GM21360 (cell line): Measurements from ENCODE around the gene NLGN1.

ENCODE experiments used
- ATAC-seq: cut with Tn5 transposase; IDR thresholded peaks from one replicate; pipeline ENCODE4 v1.9.1; 2021; ENCODE audit warnings: mild to moderate bottlenecking, moderate library complexity; ENCODE audit not compliant: unreplicated experiment

NLGN1 gene

DNA sequence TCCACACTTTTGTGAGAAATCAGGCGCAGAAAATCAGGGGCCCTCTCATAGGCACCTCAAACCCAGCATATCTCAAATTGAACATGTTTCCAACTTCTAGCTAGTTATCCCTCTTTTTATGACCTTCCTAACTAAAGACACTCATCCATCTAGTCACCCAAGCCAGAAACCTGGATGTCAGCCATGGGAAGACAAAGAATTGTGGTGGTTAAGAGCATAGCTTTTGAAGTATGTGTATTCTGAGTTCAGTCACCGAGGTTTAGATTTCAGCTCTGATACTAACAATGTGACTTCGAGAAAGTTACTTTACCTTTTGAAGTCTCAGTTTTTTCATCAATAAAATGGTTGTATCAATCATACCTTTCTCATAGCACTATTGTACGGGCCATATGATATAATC lies 495.5 kb downstream of the NLGN1 start:
- ATAC-seq: no peak

DNA sequence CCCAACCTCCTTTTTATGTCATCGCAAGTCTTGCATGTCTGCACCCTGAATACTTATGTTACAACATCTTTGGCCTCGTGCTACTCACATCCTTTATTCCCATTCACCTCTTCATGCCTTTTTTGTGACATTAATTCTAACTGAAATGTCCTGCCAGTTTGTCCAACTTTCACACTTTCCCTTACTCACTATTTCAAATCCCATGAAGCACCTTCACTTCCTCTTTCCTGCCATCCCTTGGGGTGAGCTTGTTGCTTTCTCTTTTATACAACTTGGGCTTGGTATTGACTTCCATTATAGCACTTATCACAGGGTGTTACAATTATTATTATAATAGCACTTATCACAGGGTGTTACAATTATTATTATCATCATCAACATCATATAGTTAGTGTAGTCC lies 496.3 kb downstream of the NLGN1 start:
- ATAC-seq: no peak

DNA sequence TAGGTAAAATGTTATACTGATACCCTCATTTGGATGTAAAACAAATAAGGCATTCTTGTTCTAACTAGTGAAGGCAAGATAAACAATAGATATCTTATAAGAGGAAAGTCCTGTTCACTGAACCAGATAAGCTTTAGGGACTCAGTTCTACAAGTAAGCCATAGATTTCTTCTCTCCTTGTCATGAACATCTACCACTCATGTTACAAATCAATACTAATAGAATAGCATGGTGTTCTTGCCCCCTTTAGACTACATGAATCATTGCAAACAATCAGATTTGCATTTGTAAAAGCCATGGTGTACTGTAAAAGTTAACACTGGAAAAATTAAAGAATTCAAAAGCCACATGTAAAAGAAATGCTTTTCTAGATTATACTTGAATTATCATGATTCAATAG lies 500.1 kb downstream of the NLGN1 start:
- ATAC-seq: no peak

- ATAC-seq: no peak
Measured at GRCh38 chr3:173901649-173902048, 504.1 kb downstream of the NLGN1 start.

- no peak for ATAC-seq
Measured at GRCh38 chr3:173902401-173902800, 504.9 kb downstream of the NLGN1 start.

DNA sequence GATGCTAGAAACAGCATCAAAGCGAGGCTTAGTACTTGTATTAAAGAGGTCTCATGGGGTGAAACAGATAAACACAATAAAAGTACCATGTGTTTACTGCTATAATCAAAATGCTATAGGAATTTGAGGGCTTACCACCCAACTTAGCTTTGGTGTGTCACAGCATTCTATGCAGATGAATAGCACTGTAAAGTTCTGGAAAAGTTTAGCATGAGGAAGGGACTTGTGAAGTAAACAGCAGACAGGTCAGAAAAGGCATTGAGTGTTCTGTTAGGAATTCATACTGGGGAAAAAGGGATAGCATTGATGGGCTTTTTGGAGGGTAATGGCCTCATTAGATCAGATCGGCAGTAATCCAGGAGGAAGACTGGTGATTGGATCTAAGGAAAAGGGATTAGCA lies 505.3 kb downstream of the NLGN1 start:
- no peak for ATAC-seq

DNA sequence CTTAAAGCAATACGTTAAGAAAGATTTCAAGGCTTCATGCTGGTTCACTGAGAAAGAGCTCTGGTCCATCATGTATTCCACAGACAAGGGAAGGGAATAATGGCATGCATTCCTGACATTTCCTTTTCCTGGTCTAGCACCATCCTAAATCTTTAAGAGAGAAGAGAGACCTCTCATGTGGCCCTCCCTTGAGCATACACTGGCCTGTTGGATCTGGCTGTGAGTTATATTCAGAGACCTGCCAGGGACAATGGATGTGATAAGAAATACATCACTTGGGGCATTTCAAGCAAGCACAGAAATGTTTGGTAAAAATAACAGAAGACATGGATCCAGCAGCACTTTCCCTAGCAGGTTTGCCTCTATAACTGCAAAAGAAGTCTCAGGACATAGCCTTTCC lies 507.8 kb downstream of the NLGN1 start:
- no peak for ATAC-seq

DNA sequence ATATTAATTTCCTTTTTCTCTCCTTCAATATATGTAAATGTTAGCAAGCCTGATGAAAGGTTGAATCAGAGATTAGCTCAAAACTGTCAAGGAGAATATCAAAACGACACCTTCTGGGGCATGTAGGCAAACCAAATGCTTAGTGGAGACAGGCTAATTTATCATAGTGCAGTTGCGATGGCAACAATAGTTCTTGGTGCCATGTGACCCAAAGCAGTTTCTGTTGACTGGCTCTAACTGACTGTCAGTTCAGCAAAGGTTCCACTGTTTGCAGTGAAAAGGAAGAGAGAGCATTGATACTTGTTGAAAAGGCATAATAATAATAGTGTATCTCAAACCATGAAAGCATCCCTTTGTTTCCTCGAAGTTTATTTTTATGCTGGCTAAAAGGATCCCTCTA lies 513.9 kb downstream of the NLGN1 start:
- no peak for ATAC-seq

GRCh38 chr3:173912126-173912525 lies 514.6 kb downstream of the NLGN1 start:
- ATAC-seq: no peak

DNA sequence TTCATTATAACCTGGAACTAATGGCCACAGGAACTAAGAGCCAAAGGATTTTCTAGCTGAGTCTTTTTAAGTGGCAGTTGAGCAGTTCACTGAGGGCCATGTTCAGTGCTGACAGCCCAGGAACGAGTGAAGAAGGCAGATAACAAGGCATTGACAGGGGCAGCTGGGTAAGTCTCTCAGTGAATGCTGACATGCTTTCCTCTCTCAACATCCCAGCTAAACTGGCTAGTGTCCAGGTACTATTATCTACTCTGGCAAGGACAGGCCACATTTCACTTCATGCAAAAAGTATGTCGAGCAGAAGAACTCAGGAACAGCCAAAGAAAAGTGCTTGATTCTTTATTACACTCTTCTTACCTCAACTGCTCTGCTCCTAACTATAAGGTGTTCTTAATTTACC lies 515.9 kb downstream of the NLGN1 start:
- ATAC-seq: no peak

DNA sequence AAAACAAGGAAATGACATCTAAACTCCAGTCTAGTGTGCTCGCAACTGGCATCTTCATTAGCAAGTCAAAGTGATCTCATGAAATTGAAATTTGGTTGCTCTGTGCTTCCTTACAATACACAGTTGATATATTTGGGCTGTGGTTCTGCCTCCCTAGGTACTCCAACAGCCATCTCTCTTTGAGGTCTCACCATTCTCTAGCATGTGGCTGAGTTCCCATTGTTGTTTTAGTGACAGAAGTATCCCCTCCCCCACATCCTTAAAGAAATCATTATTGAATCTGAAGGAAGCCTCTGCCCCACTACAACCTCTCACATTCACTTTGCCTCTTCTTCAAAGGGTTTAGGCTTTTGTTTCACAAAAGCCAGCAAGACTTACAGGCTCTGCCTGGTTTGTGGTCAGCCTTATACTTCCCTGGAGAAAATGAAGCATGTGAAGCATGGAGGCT lies 516.5 kb downstream of the NLGN1 start:
- no peak for ATAC-seq

- ATAC-seq: no peak
Measured at GRCh38 chr3:173916799-173917198, 519.3 kb downstream of the NLGN1 start.

DNA sequence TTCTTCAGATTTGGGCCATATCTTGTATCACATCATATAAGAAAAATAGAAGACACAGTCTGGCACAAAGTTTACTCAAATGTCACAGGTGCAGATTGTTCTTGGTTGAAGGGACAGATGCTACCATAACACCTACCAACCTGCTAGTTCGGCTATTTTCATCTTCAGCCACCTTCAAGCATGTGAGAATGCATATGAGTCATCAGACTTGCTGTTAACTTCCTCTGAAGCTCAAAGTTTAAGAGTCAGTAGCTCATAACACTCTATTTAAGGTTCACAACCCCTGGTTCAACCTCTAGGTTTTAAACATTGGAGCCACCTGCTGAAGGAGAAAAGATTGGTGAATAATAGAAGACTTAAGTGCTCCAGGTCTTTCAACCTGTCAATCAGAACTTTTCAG lies 522.8 kb downstream of the NLGN1 start:
- ATAC-seq: peak; percentile 84

GRCh38 chr3:173921732-173922131 lies 524.2 kb downstream of the NLGN1 start:
- ATAC-seq: no peak

GRCh38 chr3:173923204-173923603 lies 525.7 kb downstream of the NLGN1 start:
- ATAC-seq: no peak

DNA sequence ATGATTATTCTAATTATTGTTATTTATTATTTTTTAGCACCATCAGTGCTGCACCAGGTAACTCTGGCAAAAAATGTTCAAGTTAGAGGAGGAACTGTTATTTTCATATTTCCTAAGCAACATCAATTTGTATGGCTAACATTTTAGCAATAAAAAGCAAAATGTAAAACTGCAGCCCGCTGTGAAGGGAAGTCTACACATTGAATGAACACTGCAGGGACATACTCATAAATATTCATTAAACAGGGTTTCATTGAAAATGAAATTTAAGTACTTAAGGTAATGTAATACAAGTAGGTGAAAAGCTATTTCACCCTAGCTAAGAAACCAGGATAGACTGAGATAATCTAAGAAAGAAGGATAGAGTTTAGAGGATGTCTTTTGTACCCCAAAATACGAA lies 532.7 kb downstream of the NLGN1 start:
- ATAC-seq: no peak

- peak; percentile 74 for ATAC-seq
Measured at GRCh38 chr3:173932624-173933023, 535.1 kb downstream of the NLGN1 start.

GRCh38 chr3:173933113-173933512 lies 535.6 kb downstream of the NLGN1 start:
- no peak for ATAC-seq

DNA sequence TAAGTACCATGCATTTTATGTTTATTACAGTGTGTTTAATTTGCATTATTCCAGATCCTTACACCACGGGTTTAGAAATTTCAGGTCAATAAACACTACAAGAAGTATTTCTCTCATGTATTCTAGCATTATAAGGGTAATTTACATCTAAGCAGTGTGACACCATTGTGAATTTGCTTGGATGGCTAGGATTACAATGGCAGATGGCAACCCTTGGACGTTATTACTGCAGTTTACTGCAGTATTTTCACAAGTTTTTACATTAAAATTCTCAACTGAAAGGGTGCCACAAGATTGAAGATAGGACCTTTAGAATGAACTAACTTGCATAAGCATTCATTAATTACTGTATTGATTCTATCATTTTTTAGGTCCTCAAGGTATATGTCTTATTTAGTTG lies 538.8 kb downstream of the NLGN1 start:
- no peak for ATAC-seq

- no peak for ATAC-seq
Measured at GRCh38 chr3:173938159-173938558, 540.6 kb downstream of the NLGN1 start.

- ATAC-seq: no peak
Measured at GRCh38 chr3:173938616-173939015, 541.1 kb downstream of the NLGN1 start.

GRCh38 chr3:173939331-173939730 lies 541.8 kb downstream of the NLGN1 start:
- ATAC-seq: no peak

- ATAC-seq: no peak
Measured at GRCh38 chr3:173943264-173943663, 545.7 kb downstream of the NLGN1 start.

GRCh38 chr3:173945170-173945569 lies 547.6 kb downstream of the NLGN1 start:
- no peak for ATAC-seq
